Putamen (tissue), 1 donor: ENCODE results near the gene CHST6.
A peak's percentile ranks its signal among the peaks of the same experiment; 100 is the strongest.
"Not testable (repeated sequence)": the region's sequence is repeated elsewhere in the genome, so short reads cannot be mapped to it uniquely, and the experiment has no call there.

Source experiments
- DNase-seq: peaks from one replicate; pipeline ENCODE4 v3.0.0-alpha.2; 2016; ENCODE audit warnings: low spot score

Gene CHST6

DNA sequence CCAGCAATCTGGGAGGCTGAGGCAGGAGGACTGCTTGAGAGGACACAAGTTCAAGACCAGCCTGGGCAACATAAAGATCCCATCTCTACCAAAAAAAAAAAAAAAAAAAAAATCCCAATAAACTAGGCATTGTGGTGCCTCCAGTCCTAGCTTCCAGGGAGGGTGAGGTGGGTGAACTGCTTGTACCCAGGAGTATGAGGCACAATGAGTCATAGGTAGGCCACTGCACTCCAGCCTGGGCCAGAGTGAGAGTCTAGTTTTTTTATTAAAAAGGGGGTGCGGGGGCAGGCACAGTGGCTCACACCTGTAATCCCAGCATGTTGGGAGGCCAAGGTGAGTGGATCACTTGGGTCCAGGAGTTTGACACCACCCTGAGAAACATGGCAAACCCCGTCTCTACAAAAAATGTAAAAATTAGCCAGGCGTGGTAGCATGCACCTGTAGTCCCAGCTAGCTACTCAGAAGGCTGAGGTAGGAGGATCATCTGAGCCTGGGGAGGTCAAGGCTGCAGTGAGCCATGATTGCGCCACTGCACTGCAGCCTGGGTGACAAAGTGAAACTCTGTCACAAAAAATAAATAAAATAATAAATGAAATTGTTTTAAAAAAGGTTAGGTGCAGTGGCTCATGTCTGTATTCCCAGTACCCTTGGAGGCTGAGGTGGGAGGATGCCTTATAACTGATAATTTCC is 7.8 kb upstream of the CHST6 start:
- no peak for DNase-seq

DNA sequence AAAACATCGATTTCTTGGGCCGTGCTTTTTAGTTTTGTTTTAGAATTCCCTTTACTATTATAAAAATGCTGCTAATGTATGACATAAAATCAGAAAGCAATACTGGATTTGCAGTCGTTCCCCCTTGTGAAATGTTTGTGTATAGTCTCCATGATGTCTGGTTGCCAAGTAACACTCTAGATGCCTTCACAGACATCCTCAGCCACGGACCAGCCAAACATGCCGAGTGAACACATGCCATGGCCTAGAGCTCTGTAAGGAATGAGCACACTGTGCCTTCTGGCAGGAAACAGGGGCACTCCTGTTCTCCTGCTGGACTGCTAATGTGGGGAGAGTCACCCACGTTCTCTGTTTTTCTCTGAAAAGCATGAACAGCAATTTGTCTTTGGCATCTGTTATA is 6.6 kb upstream of the CHST6 start:
- not testable (repeated sequence) for DNase-seq

DNA sequence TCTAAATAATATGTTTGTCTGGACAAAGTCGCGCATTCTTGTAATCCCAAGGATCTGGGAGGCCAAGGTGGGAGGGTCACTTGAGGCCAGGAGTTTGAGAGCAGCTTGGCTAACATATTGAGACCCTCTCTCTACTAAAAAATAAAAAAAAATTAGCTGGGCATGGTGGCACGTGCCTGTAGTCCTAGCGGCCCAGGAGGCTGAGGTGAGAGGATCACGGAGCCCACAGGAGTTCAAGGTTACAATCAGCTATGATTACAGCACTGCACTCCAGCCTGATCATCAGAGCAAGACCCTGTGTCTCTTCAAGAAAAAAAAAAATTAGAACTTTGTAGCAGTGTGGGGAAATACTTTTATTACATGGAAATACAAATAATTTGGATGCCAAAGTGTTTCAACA is 6.1 kb upstream of the CHST6 start:
- DNase-seq = no peak

DNA sequence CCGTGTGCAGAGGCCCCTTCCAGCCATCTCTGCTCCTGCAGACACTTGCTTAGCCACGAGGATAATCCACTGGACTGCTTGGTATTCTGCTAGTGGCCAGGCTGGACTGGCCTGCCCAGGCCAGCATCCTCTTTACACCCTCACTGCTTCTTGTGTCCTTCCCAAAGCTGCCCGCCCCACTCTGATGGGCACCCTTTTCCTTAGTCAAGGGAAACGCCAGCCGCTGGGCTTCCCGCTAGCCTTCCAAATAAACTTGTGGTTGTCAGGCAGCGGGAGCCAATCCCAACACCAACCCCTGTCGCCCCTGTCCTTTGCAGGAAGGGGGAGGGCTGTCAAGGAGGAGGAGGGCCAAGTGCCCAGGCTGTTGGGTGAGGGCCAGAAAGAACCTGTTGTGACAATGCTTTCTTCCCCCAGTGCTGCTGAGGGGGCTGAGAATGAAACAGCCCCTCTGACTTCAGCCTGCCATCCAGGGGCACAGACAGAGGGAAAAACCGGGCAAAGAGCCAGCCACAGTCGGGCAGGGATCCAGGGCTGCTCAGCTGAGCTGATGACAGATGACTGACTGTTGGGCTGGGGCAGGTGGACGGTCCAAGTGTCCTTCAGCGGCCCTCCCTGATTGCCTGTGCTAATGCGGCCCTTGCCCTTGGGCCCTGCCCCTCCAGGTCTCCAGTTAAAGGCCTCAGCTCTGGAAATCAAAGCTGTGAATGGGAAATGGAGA is 3.5 kb upstream of the CHST6 start:
- DNase-seq = peak; percentile 63

DNA sequence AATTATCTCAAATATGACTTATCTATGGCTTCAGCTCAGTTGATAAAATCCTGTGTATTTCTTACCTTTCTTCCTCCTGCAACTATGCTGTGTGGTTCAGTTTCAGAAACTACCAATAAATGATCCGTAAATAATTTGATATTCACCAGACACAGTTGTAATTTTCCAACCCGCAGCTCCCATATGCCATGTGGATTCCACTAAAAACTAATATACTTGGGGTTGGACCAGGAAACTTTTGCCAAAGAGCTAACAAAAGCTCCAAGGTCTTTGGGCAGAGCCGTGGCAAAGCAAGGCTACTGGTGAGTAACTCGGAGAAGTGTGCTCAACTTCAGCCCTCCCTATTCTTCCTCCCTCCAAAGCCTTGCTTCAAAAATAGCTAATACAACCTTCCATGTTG is 2.3 kb upstream of the CHST6 start:
- DNase-seq = no peak

DNA sequence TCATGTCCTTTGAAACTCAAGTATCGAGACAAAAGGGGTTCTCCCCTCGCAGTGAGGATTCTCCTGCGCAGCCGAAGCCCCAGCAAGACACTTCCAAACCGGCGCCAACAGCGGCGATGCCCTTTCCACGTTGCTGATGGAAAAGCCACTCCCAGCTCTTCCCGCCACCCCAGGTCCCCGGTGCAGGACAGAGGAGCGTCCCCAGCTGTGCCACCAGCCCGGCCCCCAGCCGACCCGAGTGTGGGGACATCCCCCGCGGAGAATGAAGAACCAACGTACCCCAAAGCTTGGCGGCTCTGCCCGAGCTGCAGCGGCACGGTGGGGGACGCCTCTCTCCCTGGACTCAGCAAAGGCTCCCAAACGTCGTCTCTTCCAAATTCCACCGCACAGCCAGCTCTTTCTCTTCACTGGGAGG is 573 bp downstream of the CHST6 start:
- no peak for DNase-seq

DNA sequence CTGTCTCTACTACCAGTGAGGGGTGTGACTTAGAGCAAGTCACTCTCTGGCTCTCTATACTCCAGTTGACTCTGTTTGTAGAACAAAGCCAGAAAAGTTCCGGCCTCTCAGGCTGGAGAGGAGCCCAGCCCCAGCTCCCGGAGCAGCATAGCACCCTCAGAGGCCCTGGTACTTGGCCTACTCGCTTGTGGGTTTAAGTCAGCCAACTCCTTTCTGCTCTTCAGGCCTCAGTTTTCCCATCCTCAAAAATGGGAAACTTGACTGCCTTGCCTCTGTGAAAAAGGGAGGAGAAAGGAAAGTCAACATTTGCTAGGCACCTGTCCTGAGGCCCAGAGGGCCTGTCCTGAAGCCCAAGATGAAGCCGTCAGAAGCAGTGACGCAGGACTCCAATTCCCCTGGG is 1.1 kb downstream of the CHST6 start:
- no peak for DNase-seq

DNA sequence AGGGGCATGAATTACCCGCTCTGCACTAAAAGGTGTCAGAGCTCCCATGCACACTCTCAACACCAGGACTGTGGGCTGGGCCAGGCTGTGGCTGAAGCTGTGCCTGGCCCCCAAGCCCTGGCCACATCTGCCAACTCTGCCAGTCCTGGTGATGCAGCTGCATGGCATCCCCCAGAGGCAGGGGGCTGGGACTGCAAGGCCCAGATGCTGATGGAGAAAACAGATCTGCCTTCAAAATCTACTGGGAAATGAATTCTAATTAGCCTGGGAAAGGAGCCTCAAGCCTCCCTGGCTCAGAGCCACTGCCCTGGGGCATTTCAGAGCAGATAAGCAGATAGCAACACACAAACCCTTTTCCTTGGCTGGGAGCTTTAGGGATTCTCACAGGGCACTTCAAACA is 3.4 kb downstream of the CHST6 start:
- peak; percentile 86 for DNase-seq

DNA sequence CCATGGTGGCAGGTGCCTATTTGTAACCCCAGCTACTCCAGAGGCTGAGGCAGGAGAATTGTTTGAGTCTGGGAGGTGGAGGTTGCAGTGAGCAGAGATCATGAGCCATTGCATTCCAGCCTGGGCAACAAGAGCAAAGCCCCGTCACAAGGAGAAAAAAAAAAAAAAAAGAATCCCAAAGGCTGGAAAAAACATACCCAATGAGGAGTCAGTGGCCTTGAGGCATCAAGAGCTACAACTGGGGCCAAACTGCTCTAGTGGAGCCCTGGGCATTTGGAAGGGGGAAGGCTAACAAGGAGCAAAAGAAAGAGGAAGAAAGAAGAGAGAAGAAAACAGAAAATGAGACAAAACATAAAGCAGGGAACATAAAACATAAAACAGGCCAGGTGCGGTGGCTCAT is 6.9 kb downstream of the CHST6 start:
- no peak for DNase-seq

DNA sequence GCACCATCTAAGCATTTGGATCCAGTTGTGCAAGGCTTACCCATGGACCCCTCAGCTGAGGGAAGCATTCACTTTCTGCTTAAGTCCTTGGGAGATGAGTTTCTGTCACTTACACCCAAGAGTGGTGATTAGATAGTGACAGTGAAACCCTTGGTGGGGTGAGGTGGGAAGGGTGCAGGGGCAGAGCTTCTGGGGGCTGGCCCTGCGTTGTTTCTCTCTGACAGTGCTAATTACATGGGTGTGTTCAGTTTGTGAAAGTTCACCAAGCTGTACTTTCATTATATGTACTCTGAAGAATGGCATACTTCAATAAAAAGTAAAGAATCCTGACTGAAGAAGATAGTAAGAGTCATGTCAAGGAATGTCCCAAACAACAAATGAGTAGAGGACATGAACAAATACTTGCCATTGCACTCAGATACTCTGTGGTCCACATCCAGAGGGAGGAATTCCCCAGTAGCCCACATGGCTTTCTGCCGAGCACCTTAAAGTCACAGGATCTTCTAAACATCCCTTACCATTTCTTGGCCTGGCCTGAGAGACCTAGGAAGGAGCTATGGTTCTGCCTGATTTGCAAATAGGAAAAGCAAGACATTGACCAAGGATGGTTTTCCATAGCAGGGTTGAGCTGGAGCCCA is 8.4 kb downstream of the CHST6 start:
- DNase-seq = no peak

DNA sequence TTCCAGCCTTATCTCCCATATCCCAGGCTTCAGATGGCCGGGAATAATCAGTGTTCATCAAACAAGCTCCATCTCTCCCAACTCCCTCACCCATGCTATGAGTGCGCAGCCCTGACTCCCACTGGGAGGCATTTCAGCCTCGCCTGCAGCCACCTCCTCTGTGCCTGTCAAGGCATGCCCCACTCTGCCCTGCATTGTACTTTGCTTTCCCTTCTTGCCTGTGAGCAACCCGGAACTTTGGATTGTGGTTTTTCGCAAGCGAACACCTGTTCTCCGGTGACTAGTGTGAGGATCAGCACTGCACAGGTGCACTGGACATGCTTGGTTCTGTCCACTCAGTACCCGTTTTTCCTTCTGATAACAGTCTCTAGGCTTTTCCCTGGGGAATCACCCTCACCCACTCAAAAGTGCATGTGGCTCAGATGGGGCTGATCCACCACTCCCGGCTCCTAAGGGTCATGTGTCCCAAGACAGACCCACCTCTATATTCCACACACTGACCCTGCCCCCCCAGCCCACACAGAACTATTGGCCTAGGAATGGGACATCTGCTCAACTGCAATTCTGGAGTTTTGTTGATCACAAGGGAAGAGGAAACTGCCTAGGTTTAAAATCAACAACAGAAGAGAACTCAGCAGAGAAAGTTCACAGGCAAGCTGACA is 9.1 kb downstream of the CHST6 start:
- DNase-seq = no peak

DNA sequence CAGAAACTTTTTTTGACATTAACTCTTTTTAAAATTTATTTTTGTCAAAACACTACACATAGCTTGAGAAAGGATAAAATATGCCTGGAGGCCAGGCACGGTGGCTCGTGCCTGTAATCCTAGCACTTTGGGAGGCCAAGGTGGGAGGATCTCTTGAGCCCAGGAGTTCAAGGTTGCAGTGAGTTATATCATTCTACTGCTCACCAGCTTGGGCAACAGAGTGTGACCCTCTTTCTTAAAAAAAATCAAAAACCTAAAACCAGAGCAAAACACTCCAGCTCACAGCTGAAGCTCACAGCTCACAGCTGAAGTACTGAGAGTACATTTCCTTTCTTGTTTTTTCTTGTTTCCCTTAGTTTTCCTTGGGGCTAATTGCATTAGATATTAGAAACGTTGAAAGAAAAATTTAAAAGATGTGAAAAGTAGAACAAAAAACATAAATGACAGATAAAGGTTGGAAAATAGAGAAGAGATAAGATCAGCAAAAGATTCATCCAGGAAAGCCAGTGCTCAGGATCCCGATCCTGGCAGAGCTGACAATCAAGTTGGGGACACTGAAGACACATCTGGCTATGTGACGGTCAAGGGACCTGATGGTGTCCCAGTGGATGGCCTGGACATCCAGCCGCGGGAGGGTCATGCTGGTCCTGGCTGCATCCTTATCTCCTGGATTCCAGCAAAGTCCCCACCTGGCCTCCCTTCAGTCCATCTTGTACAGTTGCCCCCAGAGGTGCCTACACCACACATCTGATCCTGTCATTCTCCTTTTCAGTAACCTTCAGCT is 9.8 kb downstream of the CHST6 start:
- DNase-seq = no peak

DNA sequence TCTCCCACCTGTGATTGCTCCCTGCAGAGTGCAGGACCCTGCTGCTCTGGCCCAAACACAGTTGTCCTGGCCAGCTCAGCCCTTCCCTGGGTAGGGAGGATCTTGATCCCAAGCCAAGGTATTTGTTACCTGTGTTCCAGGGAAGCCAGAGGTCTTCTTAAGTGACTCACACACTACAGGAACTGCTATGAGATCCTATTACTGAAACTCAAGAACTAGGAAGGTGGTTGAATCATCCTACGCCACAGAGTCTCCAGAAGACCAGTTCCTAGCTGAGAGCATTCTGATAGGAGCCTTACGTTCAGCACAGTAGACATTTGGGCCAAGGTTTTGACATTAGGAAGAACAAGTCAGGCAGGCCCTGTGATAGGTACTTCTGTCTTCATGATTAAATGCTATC is 12.0 kb downstream of the CHST6 start:
- DNase-seq = no peak

DNA sequence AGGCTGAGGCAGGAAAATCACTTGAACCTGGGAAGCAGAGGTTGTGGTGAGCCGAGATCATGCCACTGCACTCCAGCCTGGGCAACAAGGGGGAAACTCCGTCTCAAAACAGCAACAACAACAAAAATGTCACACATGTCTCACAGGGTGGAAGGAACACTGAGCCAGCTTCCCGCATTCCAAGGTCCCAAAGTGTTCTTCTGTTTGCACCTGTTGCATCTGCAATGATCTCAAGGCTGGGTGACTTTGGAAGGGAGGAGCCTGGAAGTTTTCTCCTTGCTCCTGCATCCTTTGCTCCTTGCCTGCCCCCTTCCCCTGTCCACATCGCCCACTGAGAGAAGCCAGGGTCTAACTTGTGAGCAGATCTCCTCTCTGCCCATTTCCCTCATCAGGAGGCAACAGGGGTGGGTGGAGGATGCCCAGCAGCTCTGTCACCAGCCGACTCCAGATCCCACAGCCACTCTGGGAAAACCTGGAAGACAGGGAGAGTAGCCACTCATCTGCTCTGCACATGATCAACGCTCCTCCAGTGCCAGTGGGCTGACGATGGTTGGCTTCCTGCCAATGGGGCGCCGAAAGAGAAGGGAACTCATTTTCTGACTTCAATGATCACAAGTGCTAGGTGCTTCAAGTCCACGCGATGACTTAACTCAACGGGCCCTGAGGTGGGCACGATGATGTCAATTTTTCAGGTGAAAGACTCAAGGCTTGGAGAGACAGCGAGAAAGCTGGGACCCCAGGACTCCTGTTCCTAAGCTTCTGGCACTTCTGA is 12.6 kb downstream of the CHST6 start:
- DNase-seq = no peak

DNA sequence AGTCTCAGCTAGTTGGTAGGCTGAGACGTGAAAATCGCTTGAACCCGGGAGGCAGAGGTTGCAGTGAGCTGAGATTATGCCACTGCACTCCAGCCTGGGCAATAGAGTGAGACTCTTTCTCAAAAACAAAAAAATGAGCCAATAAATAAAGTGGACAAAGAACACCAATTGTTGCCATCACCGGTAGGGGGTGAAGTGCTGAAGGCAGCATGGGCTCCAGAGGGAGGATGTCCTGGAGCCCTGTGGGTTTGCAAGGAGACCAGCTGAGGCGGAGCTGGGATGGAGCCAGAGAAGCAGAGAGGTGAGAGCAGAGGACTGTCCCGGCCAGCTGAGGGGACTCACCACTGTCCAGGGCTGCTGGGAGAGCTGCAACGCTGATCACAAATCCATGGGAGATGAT is 13.8 kb downstream of the CHST6 start:
- no peak for DNase-seq

DNA sequence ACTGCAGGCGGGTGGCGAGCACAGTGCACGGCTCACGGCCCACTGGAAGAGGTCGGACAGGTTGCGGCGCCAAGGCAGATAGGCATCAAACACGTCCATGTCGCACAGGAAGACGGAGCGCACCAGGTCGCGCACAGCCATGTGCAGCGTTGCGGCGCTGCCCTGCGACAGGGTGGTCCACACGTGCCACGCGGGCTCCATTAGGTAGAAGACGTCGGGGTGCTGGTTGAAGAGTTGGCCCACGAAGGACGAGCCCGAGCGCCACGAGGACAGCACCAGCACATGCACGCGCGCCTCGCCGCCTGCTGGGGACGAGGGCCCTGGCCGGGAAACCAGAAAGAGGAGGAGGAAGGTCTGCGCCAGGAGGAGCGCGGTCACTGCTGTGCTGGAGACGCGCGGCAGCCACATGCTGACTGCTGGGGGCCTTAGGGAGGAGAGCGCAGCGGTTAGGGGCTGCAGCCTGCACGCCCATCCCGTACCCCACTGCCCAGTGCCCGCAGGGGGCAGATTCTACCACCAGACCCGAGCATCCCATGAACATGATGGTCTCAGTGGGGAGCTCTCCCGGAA is 15.7 kb downstream of the CHST6 start:
- no peak for DNase-seq

DNA sequence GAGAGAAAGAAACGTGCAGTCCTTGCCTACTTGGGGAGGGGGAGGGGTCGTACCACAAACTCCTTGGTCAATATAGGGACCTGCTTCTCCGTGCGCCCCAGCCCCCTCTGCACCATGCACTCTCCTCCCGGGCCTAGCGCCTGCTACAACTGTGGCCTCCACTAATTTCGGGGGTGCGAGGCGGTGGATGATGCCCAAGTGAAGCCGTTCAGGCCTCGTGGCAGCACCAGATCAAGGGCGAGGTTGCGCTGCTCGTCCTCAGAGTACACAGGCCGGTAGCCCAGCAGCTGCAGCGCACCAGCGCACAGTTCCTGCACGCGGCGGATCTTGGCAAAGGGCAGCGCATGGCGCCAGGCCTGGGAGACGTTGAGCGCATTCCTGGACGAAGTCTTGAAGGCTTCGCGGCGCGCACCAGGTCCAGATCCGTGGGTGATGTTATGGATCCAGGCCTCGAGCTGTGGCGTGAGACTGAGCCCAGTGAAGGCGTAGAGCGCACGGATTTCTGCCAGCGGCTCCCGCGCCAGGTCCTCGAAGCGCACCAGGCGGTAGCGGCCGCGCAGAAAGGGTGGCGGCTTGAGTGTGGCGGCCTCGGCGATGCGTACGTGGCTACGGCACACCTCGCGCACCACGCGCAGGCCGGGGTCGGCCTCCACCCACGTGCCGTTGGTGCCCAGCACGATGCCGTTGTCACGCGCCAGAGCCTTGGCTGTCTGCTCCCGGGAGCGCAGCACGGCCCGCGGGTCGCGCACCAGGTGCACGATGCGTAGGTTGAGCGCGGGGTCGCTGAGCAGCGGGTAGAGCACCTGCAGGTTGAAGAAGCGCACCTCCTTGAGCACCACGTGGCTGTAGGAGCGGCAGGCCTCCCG is 16.5 kb downstream of the CHST6 start:
- no peak for DNase-seq

DNA sequence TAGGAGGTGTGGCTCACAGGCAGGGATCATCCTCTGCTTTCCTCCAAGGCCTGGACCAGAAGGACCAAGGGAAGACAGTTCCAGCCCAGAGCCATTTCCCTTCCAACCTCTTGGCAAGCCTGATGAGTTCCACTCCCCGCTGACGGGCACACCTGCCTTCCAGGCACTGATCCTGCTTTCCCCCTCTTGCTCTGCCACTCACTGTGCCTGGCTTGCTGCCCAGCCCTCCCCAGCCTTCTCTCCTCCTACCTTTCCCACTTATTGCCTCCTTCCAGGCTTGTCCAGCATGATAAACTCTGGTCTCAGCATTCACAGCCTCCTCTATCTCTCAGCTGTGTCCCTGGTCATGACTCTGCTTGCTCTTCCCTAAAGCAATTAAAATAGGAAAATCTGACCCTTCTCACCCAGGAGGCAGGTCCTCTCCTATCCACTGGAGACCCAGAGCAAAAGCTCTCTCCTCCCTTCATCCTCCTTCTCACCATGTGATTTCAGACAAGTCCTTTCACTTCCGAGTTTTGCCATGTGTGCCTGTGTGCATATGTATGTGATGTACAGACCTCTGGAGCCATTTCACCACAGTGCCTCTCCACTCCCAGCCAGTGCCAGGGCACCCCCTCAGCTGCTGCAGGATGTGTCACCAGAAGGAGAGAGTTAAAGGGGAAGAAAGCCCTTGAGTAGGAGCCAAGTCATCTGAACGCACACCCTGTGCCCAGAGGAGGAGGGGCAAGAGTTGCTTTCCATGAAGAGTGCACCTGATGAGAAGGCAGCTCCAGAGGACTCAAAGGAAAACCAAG is 17.4 kb downstream of the CHST6 start:
- no peak for DNase-seq

DNA sequence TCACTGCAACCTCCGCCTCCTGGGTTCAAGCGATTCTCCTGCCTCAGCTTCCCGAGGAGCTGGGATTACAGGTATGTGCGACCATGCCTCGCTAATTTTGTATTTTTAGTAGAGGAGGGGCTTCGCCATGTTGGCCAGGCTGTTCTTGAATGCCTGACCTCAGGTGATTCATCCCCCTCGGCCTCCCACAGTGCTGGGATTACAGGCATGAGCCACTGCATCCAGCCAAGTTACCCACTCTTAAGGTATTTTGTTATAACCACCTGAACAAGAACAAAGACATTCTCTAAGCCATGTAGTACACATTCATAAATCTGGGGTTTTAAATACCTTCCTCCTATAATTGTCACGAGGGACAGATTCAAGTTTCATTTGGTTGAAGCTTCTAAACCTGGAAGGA is 18.4 kb downstream of the CHST6 start:
- no peak for DNase-seq
